SK-N-SH treated with all-trans-retinoic acid at 6 μM for 48 hours (cell line): ENCODE data around the gene CHRM1.
A peak's percentile ranks its signal among the peaks of the same experiment; 100 is the strongest.

Experiments used
- ATAC-seq: fragments of 200-7000 bp; cut with Tn5 transposase; 3 replicates; pipeline ENCODE4 v1.9.1; 2020; ENCODE audit warnings: mild to moderate bottlenecking, moderate library complexity
- BACH2 ChIP-seq: fragments of 250-450 bp; sonication (Bioruptor Pico); IDR thresholded peaks from 2 replicates; pipeline ENCODE4 v1.9.0; 2021; ENCODE audit warnings: mild to moderate bottlenecking, borderline replicate concordance
- CSDC2 ChIP-seq: fragments of 250-450 bp; sonication (Bioruptor Pico); IDR thresholded peaks from 2 replicates; pipeline ENCODE4 v1.5.0; 2020; ENCODE audit warnings: mild to moderate bottlenecking, moderate library complexity
- ESRRG ChIP-seq: fragments of 250-450 bp; sonication (Bioruptor Pico); IDR thresholded peaks from 2 replicates; pipeline ENCODE4 v1.6.1; 2021; ENCODE audit warnings: mild to moderate bottlenecking
- GLIS3 ChIP-seq: fragments of 250-450 bp; sonication (Bioruptor Pico); IDR thresholded peaks from 2 replicates; pipeline ENCODE4 v1.5.0; 2020; ENCODE audit warnings: mild to moderate bottlenecking, moderate library complexity
- ISL1 ChIP-seq: fragments of 250-450 bp; sonication (Bioruptor Pico); IDR thresholded peaks from 2 replicates; pipeline ENCODE4 v2.1.2; 2022; ENCODE audit warnings: mild to moderate bottlenecking, moderate library complexity
- OSR1 ChIP-seq: fragments of 250-450 bp; sonication (Bioruptor Pico); IDR thresholded peaks from 2 replicates; pipeline ENCODE4 v1.8.0; 2022; ENCODE audit warnings: moderate library complexity, mild to moderate bottlenecking, inconsistent platforms
- PPARA ChIP-seq: fragments of 250-450 bp; sonication (Bioruptor Pico); IDR thresholded peaks from 2 replicates; pipeline ENCODE4 v1.5.0; 2020; ENCODE audit warnings: mild to moderate bottlenecking, borderline replicate concordance
- RARB ChIP-seq: fragments of 250-450 bp; sonication (Bioruptor Pico); IDR thresholded peaks from 2 replicates; pipeline ENCODE4 v1.8.0; 2021; ENCODE audit warnings: mild to moderate bottlenecking, moderate library complexity
- SNAI2 ChIP-seq: fragments of 250-450 bp; sonication (Bioruptor Pico); IDR thresholded peaks from 2 replicates; pipeline ENCODE4 v1.5.0; 2020; ENCODE audit warnings: mild to moderate bottlenecking, moderate library complexity
- TCF4 ChIP-seq: fragments of 250-450 bp; sonication (Bioruptor Pico); IDR thresholded peaks from 2 replicates; pipeline ENCODE4 v1.8.0; 2021; ENCODE audit warnings: mild to moderate bottlenecking, moderate library complexity, borderline replicate concordance
- TOX ChIP-seq: fragments of 250-450 bp; sonication (Bioruptor Pico); IDR thresholded peaks from 2 replicates; pipeline ENCODE4 v1.8.0; 2021; ENCODE audit warnings: mild to moderate bottlenecking, moderate library complexity, borderline replicate concordance
- ZC3H10 ChIP-seq: fragments of 250-450 bp; sonication (Bioruptor Pico); IDR thresholded peaks from 2 replicates; pipeline ENCODE4 v1.5.1; 2021; ENCODE audit warnings: mild to moderate bottlenecking, moderate library complexity
- ZFP3 ChIP-seq: fragments of 250-450 bp; sonication (Bioruptor Pico); IDR thresholded peaks from 2 replicates; pipeline ENCODE4 v1.5.0; 2020; ENCODE audit warnings: mild to moderate bottlenecking, moderate library complexity
- ZFP30 ChIP-seq: fragments of 450-650 bp; formaldehyde crosslinking; IDR thresholded peaks from 2 replicates; pipeline ENCODE4 v1.5.0; 2022; ENCODE audit warnings: mild to moderate bottlenecking, moderate library complexity
- ZNF565 ChIP-seq: fragments of 450-650 bp; formaldehyde crosslinking; conservative IDR thresholded peaks from 2 replicates; pipeline ENCODE4 v1.5.0; 2020; ENCODE audit warnings: low read depth, mild to moderate bottlenecking, moderate library complexity
- ZNF8 ChIP-seq: fragments of 450-650 bp; formaldehyde crosslinking; IDR thresholded peaks from 2 replicates; pipeline ENCODE4 v1.5.0; 2020; ENCODE audit warnings: mild to moderate bottlenecking, moderate library complexity
- TF ChIP-seq, protein P1 (sequence below): fragments of 250-450 bp; sonication (Bioruptor Pico); IDR thresholded peaks from 2 replicates; pipeline ENCODE4 v1.5.1; 2020; ENCODE audit warnings: low read depth, mild to moderate bottlenecking, moderate library complexity
- TF ChIP-seq, protein P2 (sequence below): fragments of 250-450 bp; sonication (Bioruptor Pico); IDR thresholded peaks from 2 replicates; pipeline ENCODE4 v1.8.0; 2020; ENCODE audit warnings: mild to moderate bottlenecking, moderate library complexity, borderline replicate concordance
- TF ChIP-seq, protein P3 (sequence below): fragments of 250-450 bp; sonication (Bioruptor Pico); IDR thresholded peaks from 2 replicates; pipeline ENCODE4 v1.8.0; 2021; ENCODE audit warnings: low read depth, mild to moderate bottlenecking, moderate library complexity, borderline replicate concordance
- TF ChIP-seq, protein P4 (sequence below): fragments of 250-450 bp; sonication (Bioruptor Pico); IDR thresholded peaks from 2 replicates; pipeline ENCODE4 v1.5.1; 2021; ENCODE audit warnings: mild to moderate bottlenecking, moderate library complexity

The CHRM1 gene

DNA sequence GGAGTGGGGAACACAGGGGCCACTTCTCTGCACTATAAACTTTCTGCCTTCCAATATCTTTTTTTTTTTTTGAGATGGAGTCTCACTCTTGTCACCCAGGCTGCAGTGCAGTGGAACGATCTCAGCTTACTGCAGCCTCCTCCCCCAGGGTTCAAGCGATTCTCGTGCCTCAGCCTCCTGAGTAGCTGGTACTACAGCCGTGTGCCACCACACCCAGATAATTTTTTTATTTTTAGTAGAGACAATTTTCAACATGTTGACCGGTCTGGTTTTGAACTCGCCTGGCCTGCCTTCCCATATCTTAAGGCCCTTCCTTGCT, 38.8 kb downstream of the CHRM1 start:
- TF ChIP-seq ZFP3 (CRISPR knock-in tag) (no peak), RARB (no peak), BACH2 (CRISPR knock-in tag) (no peak), GLIS3 (no peak), TOX (no peak), ZNF8 (CRISPR knock-in tag) (no peak), ISL1 (CRISPR knock-in tag) (no peak), OSR1 (CRISPR knock-in tag) (no peak), ZC3H10 (no peak), PPARA (no peak), SNAI2 (CRISPR knock-in tag) (no peak), ESRRG (CRISPR knock-in tag) (no peak), ZFP30 (no peak), CSDC2 (no peak), TCF4 (CRISPR knock-in tag) (no peak)
- TF ChIP-seq, protein P1, sequence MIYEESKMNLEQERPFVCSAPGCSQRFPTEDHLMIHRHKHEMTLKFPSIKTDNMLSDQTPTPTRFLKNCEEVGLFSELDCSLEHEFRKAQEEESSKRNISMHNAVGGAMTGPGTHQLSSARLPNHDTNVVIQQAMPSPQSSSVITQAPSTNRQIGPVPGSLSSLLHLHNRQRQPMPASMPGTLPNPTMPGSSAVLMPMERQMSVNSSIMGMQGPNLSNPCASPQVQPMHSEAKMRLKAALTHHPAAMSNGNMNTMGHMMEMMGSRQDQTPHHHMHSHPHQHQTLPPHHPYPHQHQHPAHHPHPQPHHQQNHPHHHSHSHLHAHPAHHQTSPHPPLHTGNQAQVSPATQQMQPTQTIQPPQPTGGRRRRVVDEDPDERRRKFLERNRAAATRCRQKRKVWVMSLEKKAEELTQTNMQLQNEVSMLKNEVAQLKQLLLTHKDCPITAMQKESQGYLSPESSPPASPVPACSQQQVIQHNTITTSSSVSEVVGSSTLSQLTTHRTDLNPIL (CRISPR knock-in tag): no peak
- TF ChIP-seq, protein P2, sequence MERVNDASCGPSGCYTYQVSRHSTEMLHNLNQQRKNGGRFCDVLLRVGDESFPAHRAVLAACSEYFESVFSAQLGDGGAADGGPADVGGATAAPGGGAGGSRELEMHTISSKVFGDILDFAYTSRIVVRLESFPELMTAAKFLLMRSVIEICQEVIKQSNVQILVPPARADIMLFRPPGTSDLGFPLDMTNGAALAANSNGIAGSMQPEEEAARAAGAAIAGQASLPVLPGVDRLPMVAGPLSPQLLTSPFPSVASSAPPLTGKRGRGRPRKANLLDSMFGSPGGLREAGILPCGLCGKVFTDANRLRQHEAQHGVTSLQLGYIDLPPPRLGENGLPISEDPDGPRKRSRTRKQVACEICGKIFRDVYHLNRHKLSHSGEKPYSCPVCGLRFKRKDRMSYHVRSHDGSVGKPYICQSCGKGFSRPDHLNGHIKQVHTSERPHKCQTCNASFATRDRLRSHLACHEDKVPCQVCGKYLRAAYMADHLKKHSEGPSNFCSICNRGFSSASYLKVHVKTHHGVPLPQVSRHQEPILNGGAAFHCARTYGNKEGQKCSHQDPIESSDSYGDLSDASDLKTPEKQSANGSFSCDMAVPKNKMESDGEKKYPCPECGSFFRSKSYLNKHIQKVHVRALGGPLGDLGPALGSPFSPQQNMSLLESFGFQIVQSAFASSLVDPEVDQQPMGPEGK (CRISPR knock-in tag): no peak
- TF ChIP-seq, protein P3, sequence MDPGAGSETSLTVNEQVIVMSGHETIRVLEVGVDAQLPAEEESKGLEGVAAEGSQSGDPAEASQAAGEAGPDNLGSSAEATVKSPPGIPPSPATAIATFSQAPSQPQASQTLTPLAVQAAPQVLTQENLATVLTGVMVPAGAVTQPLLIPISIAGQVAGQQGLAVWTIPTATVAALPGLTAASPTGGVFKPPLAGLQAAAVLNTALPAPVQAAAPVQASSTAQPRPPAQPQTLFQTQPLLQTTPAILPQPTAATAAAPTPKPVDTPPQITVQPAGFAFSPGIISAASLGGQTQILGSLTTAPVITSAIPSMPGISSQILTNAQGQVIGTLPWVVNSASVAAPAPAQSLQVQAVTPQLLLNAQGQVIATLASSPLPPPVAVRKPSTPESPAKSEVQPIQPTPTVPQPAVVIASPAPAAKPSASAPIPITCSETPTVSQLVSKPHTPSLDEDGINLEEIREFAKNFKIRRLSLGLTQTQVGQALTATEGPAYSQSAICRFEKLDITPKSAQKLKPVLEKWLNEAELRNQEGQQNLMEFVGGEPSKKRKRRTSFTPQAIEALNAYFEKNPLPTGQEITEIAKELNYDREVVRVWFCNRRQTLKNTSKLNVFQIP: no peak
- TF ChIP-seq, protein P4, sequence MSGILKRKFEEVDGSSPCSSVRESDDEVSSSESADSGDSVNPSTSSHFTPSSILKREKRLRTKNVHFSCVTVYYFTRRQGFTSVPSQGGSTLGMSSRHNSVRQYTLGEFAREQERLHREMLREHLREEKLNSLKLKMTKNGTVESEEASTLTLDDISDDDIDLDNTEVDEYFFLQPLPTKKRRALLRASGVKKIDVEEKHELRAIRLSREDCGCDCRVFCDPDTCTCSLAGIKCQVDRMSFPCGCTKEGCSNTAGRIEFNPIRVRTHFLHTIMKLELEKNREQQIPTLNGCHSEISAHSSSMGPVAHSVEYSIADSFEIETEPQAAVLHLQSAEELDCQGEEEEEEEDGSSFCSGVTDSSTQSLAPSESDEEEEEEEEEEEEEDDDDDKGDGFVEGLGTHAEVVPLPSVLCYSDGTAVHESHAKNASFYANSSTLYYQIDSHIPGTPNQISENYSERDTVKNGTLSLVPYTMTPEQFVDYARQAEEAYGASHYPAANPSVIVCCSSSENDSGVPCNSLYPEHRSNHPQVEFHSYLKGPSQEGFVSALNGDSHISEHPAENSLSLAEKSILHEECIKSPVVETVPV (CRISPR knock-in tag): no peak
- ATAC-seq: no peak

DNA sequence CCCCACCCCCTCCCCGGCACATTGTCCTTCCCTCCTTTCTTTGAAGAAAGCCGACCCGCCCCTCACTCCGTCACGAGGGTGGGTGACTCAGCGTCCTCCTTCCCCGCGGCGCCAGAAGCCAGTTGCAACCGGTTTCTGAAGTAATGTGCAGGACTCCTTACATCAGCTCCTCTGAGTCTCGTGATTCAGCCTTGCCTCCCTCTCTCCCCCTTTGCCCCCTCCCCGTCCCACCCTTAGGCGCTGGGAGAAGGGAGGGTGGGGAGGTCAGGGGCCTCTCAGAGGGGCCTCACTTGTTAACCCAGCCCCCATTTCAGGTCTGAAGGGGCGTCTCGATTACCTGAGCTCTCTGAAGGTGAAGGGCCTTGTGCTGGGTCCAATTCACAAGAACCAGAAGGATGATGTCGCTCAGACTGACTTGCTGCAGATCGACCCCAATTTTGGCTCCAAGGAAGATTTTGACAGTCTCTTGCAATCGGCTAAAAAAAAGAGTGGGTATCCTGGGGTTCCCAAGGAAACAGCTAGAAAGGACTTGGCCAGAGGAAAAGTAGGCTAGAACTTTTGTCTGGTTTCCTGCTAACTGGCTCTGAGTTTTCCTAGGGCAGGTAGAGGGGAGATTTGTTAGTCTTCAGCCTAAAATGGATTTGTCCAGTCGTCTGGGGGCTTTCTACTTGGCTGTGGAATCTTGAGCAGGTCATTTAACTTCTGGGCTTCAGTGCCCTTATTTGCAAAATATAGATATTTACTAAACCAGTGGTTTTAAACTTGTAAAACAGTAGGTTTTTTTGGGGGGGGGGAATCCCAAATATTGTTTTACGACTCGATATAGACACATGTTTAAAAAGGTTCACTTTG, 39.4 kb downstream of the CHRM1 start:
- no peak for TF ChIP-seq BACH2 (CRISPR knock-in tag)
- TF ChIP-seq ZFP30: no peak
- no peak for TF ChIP-seq ZNF565 (CRISPR knock-in tag)
- no peak for TF ChIP-seq SNAI2 (CRISPR knock-in tag)
- no peak for TF ChIP-seq TOX
- TF ChIP-seq ESRRG (CRISPR knock-in tag): no peak
- TF ChIP-seq PPARA: no peak
- no peak for TF ChIP-seq ZFP3 (CRISPR knock-in tag)
- TF ChIP-seq ZC3H10: no peak
- TF ChIP-seq CSDC2: no peak
- no peak for TF ChIP-seq OSR1 (CRISPR knock-in tag)
- peak; percentile 74 for ATAC-seq

DNA sequence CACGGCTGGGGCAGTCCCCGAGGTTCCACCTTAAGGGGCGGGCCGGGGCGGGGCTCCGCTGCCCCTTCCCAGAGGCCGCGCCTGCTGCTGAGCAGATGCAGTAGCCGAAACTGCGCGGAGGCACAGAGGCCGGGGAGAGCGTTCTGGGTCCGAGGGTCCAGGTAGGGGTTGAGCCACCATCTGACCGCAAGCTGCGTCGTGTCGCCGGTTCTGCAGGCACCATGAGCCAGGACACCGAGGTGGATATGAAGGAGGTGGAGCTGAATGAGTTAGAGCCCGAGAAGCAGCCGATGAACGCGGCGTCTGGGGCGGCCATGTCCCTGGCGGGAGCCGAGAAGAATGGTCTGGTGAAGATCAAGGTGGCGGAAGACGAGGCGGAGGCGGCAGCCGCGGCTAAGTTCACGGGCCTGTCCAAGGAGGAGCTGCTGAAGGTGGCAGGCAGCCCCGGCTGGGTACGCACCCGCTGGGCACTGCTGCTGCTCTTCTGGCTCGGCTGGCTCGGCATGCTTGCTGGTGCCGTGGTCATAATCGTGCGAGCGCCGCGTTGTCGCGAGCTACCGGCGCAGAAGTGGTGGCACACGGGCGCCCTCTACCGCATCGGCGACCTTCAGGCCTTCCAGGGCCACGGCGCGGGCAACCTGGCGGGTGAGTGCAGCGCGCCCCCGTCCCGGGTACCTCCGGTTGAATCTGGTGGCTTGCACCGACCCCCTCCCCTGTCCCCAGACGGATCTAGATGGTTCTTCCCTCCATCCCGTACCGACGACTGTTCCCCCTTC, 40.2 kb downstream of the CHRM1 start, which contains the start of gene SLC3A2:
TSS of gene SLC3A2 (plus strand) at position 94 of the 776 bp plus-strand sequence. CDS start at position 222, 128 bp downstream.
- no peak for TF ChIP-seq ZC3H10
- 0 out of 2 replicates have a peak, but pooled peaks have one; percentile 23 for TF ChIP-seq PPARA
- TF ChIP-seq TCF4 (CRISPR knock-in tag): peak; percentile 38
- no peak for TF ChIP-seq GLIS3
- no peak for TF ChIP-seq ZFP3 (CRISPR knock-in tag)
- TF ChIP-seq, all 23 proteins: peak for 2
- ATAC-seq: peak; percentile 92

DNA sequence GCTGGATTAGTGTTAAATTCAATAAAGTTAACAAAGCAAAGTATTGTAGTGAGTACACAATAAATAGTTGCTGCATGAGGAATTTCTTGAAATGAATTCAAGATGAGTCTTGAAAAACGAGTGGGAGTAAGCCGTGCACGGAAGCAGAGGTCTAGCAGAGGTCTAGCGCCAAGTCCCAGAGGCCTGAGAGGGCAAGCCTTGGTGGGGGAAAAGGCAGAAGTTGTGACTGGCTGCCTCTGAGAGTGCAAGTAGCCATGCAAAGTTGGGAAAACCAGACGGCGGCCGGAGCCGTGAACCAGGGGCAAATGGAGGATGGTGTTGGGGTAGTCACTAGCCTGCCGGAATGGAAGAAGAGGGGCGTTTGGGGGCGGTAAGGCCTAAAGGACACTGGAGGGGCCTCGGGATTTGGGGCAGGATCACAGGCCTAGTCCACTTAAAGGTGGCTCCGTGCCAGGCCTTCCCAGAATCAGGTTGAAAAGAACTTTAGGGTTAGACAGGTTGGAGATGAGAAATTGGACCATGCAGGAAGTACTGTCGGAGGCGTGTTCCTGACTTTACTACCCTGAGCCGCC, 40.8 kb downstream of the CHRM1 start:
- peak; percentile 57 for ATAC-seq
- TF ChIP-seq ZFP30: no peak
